HEK293T (cell line): ENCODE data around the gene DIP2A.

ENCODE experiments used
- CTCF ChIA-PET: fragments of 350-600 bp; formaldehyde crosslinking; extraction: SDS; loops from one replicate; lab custom pipeline; 2021; ENCODE audit warnings: antibody characterized with exemption, inconsistent platforms; lab: Yijun Ruan, JAX
- POLR2A ChIA-PET: fragments of 350-600 bp; formaldehyde crosslinking; extraction: SDS; loops from one replicate; lab custom pipeline; 2020; ENCODE audit warnings: antibody characterized with exemption, inconsistent platforms; lab: Yijun Ruan, JAX
- DNase-seq: peaks from one replicate; pipeline ENCODE4 v3.0.0; 2012; ENCODE audit warnings: mixed read lengths; ENCODE audit errors: extremely low spot score
- ARNT ChIP-seq: fragments of 450-650 bp; IDR thresholded peaks from 2 replicates; pipeline ENCODE4 v1.6.1; 2017; ENCODE audit warnings: mild to moderate bottlenecking
- BHLHE40 ChIP-seq: fragments of 450-650 bp; IDR thresholded peaks from 2 replicates; pipeline ENCODE4 v1.6.1; 2016; ENCODE audit warnings: mild to moderate bottlenecking, moderate library complexity, borderline replicate concordance
- CTBP1 ChIP-seq: fragments of 450-650 bp; IDR thresholded peaks from 2 replicates; pipeline ENCODE4 v1.6.1; 2016; ENCODE audit warnings: borderline replicate concordance
- ELF4 ChIP-seq: fragments of 450-650 bp; IDR thresholded peaks from 2 replicates; pipeline ENCODE4 v1.6.1; 2017; ENCODE audit warnings: antibody characterized with exemption
- FOXA1 ChIP-seq: fragments of 450-650 bp; IDR thresholded peaks from 2 replicates; pipeline ENCODE4 v1.6.1; 2016; ENCODE audit warnings: mild to moderate bottlenecking
- FOXK2 ChIP-seq: fragments of 450-650 bp; IDR thresholded peaks from 2 replicates; pipeline ENCODE4 v1.6.1; 2016; ENCODE audit warnings: mild to moderate bottlenecking
- FOXM1 ChIP-seq: fragments of 450-650 bp; IDR thresholded peaks from 2 replicates; pipeline ENCODE4 v1.6.1; 2017; ENCODE audit warnings: mild to moderate bottlenecking, borderline replicate concordance
- HDGF ChIP-seq: fragments of 450-650 bp; IDR thresholded peaks from 2 replicates; pipeline ENCODE4 v1.6.1; 2017; ENCODE audit warnings: antibody characterized with exemption, borderline replicate concordance
- L3MBTL2 ChIP-seq: fragments of 450-650 bp; conservative IDR thresholded peaks from 2 replicates; pipeline ENCODE4 v1.6.1; 2016; ENCODE audit warnings: mild to moderate bottlenecking
- LEF1 ChIP-seq: fragments of 450-650 bp; IDR thresholded peaks from 2 replicates; pipeline ENCODE4 v1.6.1; 2017; ENCODE audit warnings: mild to moderate bottlenecking, borderline replicate concordance
- NFRKB ChIP-seq: fragments of 450-650 bp; IDR thresholded peaks from 2 replicates; pipeline ENCODE4 v1.6.1; 2016; ENCODE audit warnings: mild to moderate bottlenecking, moderate library complexity
- PKNOX1 ChIP-seq: fragments of 450-650 bp; IDR thresholded peaks from 2 replicates; pipeline ENCODE4 v1.6.1; 2016
- SP1 ChIP-seq: fragments of 450-650 bp; IDR thresholded peaks from 2 replicates; pipeline ENCODE4 v1.6.1; 2017
- SUZ12 ChIP-seq: fragments of 450-650 bp; IDR thresholded peaks from 2 replicates; pipeline ENCODE4 v1.6.1; 2016; ENCODE audit warnings: mild to moderate bottlenecking
- TARDBP ChIP-seq: fragments of 450-650 bp; IDR thresholded peaks from 2 replicates; pipeline ENCODE4 v1.6.1; 2016
- ZNF384 ChIP-seq: fragments of 450-650 bp; IDR thresholded peaks from 2 replicates; pipeline ENCODE4 v1.6.1; 2016

DIP2A gene

GRCh38 chr21:46434322-46434958 lies 24.3 kb upstream of the DIP2A start:
- TF ChIP-seq HDGF (no peak), FOXK2 (no peak), CTBP1 (no peak), BHLHE40 (no peak), SUZ12 (no peak), FOXM1 (no peak), PKNOX1 (no peak), FOXA1 (no peak), SP1 (no peak), ZNF384 (no peak), ARNT (no peak), NFRKB (no peak), TARDBP (no peak), L3MBTL2 (no peak), LEF1 (no peak)
- CTCF ChIA-PET, result interaction anchor here (1.0 kb wide), 1 partner anchor 22 kb away, joined by 3 read pairs; no protein-coding TSS in a partner anchor
- POLR2A ChIA-PET, result no interaction called here
- DNase-seq, result no peak

GRCh38 chr21:46435786-46436227 lies 22.9 kb upstream of the DIP2A start:
- no peak for TF ChIP-seq SUZ12
- TF ChIP-seq ELF4, result no peak
- TF ChIP-seq LEF1, result no peak
- TF ChIP-seq CTBP1, result no peak
- no peak for TF ChIP-seq FOXA1
- TF ChIP-seq L3MBTL2, result no peak
- TF ChIP-seq ZNF384, result no peak
- no peak for TF ChIP-seq SP1
- no peak for TF ChIP-seq FOXM1
- TF ChIP-seq HDGF, result no peak
- TF ChIP-seq TARDBP, result no peak
- TF ChIP-seq BHLHE40, result no peak
- no peak for TF ChIP-seq FOXK2
- TF ChIP-seq NFRKB, result no peak
- TF ChIP-seq ARNT, result no peak
- no peak for TF ChIP-seq PKNOX1
- DNase-seq, result no peak
- POLR2A ChIA-PET, result no interaction called here
- CTCF ChIA-PET, result no interaction called here

- ChIA-PET CTCF (no interaction called here), POLR2A (no interaction called here)
- DNase-seq, result no peak
- TF ChIP-seq ZNF384 (no peak), FOXA1 (no peak), TARDBP (no peak), ARNT (no peak), L3MBTL2 (no peak), BHLHE40 (no peak)
Observed at GRCh38 chr21:46436621-46437020, 22.1 kb upstream of the DIP2A start.

GRCh38 chr21:46437096-46437498 lies 21.6 kb upstream of the DIP2A start:
- CTCF ChIA-PET, result interaction anchor here (0.6 kb wide), 1 partner anchor 34 kb away, joined by 5 read pairs; no protein-coding TSS in a partner anchor
- no peak for DNase-seq
- POLR2A ChIA-PET, result no interaction called here
- TF ChIP-seq SUZ12 (no peak), ZNF384 (no peak), HDGF (no peak), FOXM1 (no peak), ELF4 (no peak), PKNOX1 (no peak), L3MBTL2 (no peak), CTBP1 (no peak)

- TF ChIP-seq ZNF384 (no peak), FOXK2 (no peak), HDGF (no peak), LEF1 (no peak)
- DNase-seq, result no peak
- POLR2A ChIA-PET, result interaction anchor here (0.7 kb wide), 1 partner anchor 20 kb away, joined by 3 read pairs; no protein-coding TSS in a partner anchor
- CTCF ChIA-PET, result interaction anchor here (0.6 kb wide), 1 partner anchor 33 kb away, joined by 5 read pairs; no protein-coding TSS in a partner anchor
Observed at GRCh38 chr21:46437511-46437910, 21.2 kb upstream of the DIP2A start.

- ChIA-PET POLR2A (interaction anchor here (0.7 kb wide), 1 partner anchor 19 kb away, joined by 3 read pairs; no protein-coding TSS in a partner anchor), CTCF (no interaction called here)
- DNase-seq, result no peak
- TF ChIP-seq L3MBTL2 (no peak), NFRKB (no peak)
Observed at GRCh38 chr21:46438241-46438640, 20.4 kb upstream of the DIP2A start.

GRCh38 chr21:46439906-46440305 lies 18.8 kb upstream of the DIP2A start:
- TF ChIP-seq TARDBP, result no peak
- DNase-seq, result no peak
- POLR2A ChIA-PET, result no interaction called here
- CTCF ChIA-PET, result no interaction called here
